Retinal pigment epithelial cell (primary cell): ENCODE measurements around the gene ME1.
A peak's percentile ranks its signal among the peaks of the same experiment; 100 is the strongest.
"Not testable (repeated sequence)": the region's sequence is repeated elsewhere in the genome, so short reads cannot be mapped to it uniquely, and the experiment has no call there.

Experiments
- DNase-seq: peaks from one replicate; pipeline ENCODE4 v3.0.0-alpha.2; 2010; ENCODE audit warnings: low read depth
- H3K4me3 ChIP-seq: 2 replicates; pipeline ENCODE4 v1.5.1; 2011; ENCODE audit warnings: mild to moderate bottlenecking, low read length, control low read depth, moderate library complexity
- CTCF ChIP-seq: conservative IDR thresholded peaks from 2 replicates; pipeline ENCODE4 v1.5.1; 2011; ENCODE audit warnings: low read depth, low read length, control low read depth, inconsistent platforms

Gene ME1

GRCh38 chr6:83303426-83303825 lies 127.4 kb downstream of the ME1 start:
- no peak for DNase-seq
- no peak for TF ChIP-seq CTCF
- no peak overlapping the region for H3K4me3 ChIP-seq

- no peak overlapping the region for H3K4me3 ChIP-seq
- DNase-seq, result no peak
- no peak for TF ChIP-seq CTCF
These were observed 136.2 kb downstream of the ME1 start for GRCh38 chr6:83294676-83295075.

GRCh38 chr6:83292900-83293843 lies 137.7 kb downstream of the ME1 start:
- DNase-seq, result no peak
- TF ChIP-seq CTCF, result no peak
- no peak overlapping the region for H3K4me3 ChIP-seq

GRCh38 chr6:83287298-83287697 lies 143.6 kb downstream of the ME1 start:
- DNase-seq, H3K4me3 ChIP-seq: not testable (repeated sequence)

- no peak overlapping the region for H3K4me3 ChIP-seq
- no peak for TF ChIP-seq CTCF
These were observed 144.9 kb downstream of the ME1 start for GRCh38 chr6:83285917-83286316.

GRCh38 chr6:83273596-83273995 lies 157.3 kb downstream of the ME1 start:
- no peak for DNase-seq
- no peak for TF ChIP-seq CTCF
- H3K4me3 ChIP-seq, result no peak overlapping the region

More at GRCh38 chr6:83285917-83286316, 144.9 kb downstream of the ME1 start:
- no peak for DNase-seq

GRCh38 chr6:83270971-83271719 lies 159.7 kb downstream of the ME1 start:
- DNase-seq, result peak; percentile 62
- H3K4me3 ChIP-seq, result no peak overlapping the region
- no peak for TF ChIP-seq CTCF
